Esophagus squamous epithelium (tissue), 5 donors: ENCODE measurements around the gene SMC6. TPM values are rescaled to one million over a fixed set of nuclear protein-coding genes. Genes with fewer than 3 reads are reported as not detected.

Experiments
- DNase-seq: peaks from one replicate; lab custom pipeline; 2025; lab: John Stamatoyannopoulos, UW
- H3K27ac ChIP-seq, 4 donors: fragments of 200-600 bp; sonication (generic); one replicate each; pipeline ENCODE4 v1.5.1; 2016 to 2019; ENCODE audit warnings: mild to moderate bottlenecking in 1 of 4
- H3K27me3 ChIP-seq, 4 donors: fragments of 200-600 bp; sonication (generic); 1 replicate in 3 of 4; 2 replicates in 1 of 4; pipeline versions ENCODE4 v1.5.1 to v1.6.0; 2017 to 2021; ENCODE audit warnings: antibody characterized with exemption in 1 of 4
- H3K36me3 ChIP-seq, 3 donors: fragments of 200-600 bp; sonication (generic); one replicate each; pipeline ENCODE4 v1.5.1; 2016 to 2019
- H3K4me1 ChIP-seq, 3 donors: fragments of 200-600 bp; sonication (generic); one replicate each; pipeline ENCODE4 v1.5.1; 2017 to 2019
- H3K4me3 ChIP-seq, 4 donors: fragments of 200-600 bp; sonication (generic); 1 replicate in 3 of 4; 2 replicates in 1 of 4; pipeline ENCODE4 v1.5.1; 2016 to 2019; ENCODE audit warnings: mild to moderate bottlenecking in 2 of 4, moderate library complexity in 1 of 4
- H3K9me3 ChIP-seq, 3 donors: fragments of 200-600 bp; sonication (generic); one replicate each; pipeline ENCODE4 v1.5.1; 2016 to 2019
- CTCF ChIP-seq, 6 experiments: fragments of 450-650 bp in 4 of 6; fragments of 200-600 bp in 2 of 6; sonication (generic) in 2 of 6; IDR thresholded peaks; one replicate each; pipeline ENCODE4 v1.5.1; 2016 to 2019; ENCODE audit warnings: antibody characterized with exemption in 6 of 6, mild to moderate bottlenecking in 4 of 6, moderate library complexity in 4 of 6
- POLR2A ChIP-seq, 4 donors: fragments of 450-650 bp; IDR thresholded peaks; one replicate each; pipeline ENCODE4 v1.6.1; 2017; ENCODE audit warnings: antibody characterized with exemption in 4 of 4, mild to moderate bottlenecking in 4 of 4, moderate library complexity in 3 of 4
- WGBS, 2 donors: methylation state at CpG; one replicate each; pipeline ENCODE4 v1.1.5; 2018; 5-methylcytosine and 5-hydroxymethylcytosine counted together
- intact Hi-C: fragments of 100-400 bp; cut with DNase I; formaldehyde crosslinking; loops from one replicate; pipeline ENCODE4 v1.15.0; 2022
- total RNA-seq, 4 donors: library from RNA; depleted of rRNA; stranded (reverse); fragments of >200 nt; gene quantifications; one replicate each; pipeline ENCODE4 v1.1.0, GENCODE V29; 2016
- donor health status: DM: yes; HTN: yes; CAD: no.

Gene SMC6
- total RNA-seq, 4 donors from 2014 or later: 25.3 to 40.4 (median 31.7) TPM

GRCh38 chr2:17729880-17730279 is 23.7 kb downstream of the SMC6 start:
- H3K27me3 ChIP-seq: no peaks in the 10 kb centered on the region
- H3K9me3 ChIP-seq: no peaks in the 10 kb centered on the region
- H3K36me3 ChIP-seq: peaks cover 0 to 98% (median 15%) of the 10 kb centered on the region in 3 donors
- no peak overlapping the region for H3K4me3 ChIP-seq
- DNase-seq: no peak
- 55 to 68% methylated on average over 2 of the region's 2 CpGs for WGBS, 2 donors
- intact Hi-C loops: no loop called here
- TF ChIP-seq POLR2A (IDR thresholded peaks at IDR 0.05) (no peak), CTCF (IDR thresholded peaks at IDR 0.05) (no peak)
- H3K4me1 ChIP-seq: no peaks in the 10 kb centered on the region
- H3K27ac ChIP-seq: no peak overlapping the region

- no peak for TF ChIP-seq POLR2A (IDR thresholded peaks at IDR 0.05)
- TF ChIP-seq CTCF (IDR thresholded peaks at IDR 0.05): no peak
- Histone ChIP-seq H3K4me3 (no peak overlapping the region), H3K9me3 (no peaks in the 10 kb centered on the region), H3K27me3 (no peaks in the 10 kb centered on the region), H3K4me1 (no peaks in the 10 kb centered on the region), H3K36me3 (peaks cover 0 to 98% (median 12%) of the 10 kb centered on the region in 3 donors), H3K27ac (no peak overlapping the region)
- intact Hi-C loops: no loop called here
- WGBS, 2 donors: 99 to 100% methylated on average over 5 to 6 of the region's 6 CpGs
- no peak for DNase-seq
These were observed 25.4 kb downstream of the SMC6 start for GRCh38 chr2:17728210-17728609.

- Histone ChIP-seq H3K4me1 (no peaks in the 10 kb centered on the region), H3K9me3 (no peaks in the 10 kb centered on the region), H3K27ac (no peak overlapping the region), H3K27me3 (no peaks in the 10 kb centered on the region), H3K36me3 (peaks cover 0 to 100% (median 20%) of the 10 kb centered on the region in 3 donors), H3K4me3 (no peak overlapping the region)
- no peak for DNase-seq
- TF ChIP-seq POLR2A (IDR thresholded peaks at IDR 0.05): no peak
- peak; percentile 65 to 81 (median 75) for TF ChIP-seq CTCF (IDR thresholded peaks at IDR 0.05)
- WGBS, 2 donors: 68 to 71% methylated on average over 4 of the region's 4 CpGs
- intact Hi-C loops: loop anchor here (5.0 kb wide), 1 partner anchor 108 kb away; no protein-coding TSS in a partner anchor
These were observed 33.8 kb downstream of the SMC6 start for GRCh38 chr2:17719562-17720371.

- TF ChIP-seq CTCF (IDR thresholded peaks at IDR 0.05) (no peak), POLR2A (IDR thresholded peaks at IDR 0.05) (no peak)
- no peaks in the 10 kb centered on the region for H3K9me3 ChIP-seq
These were observed 34.9 kb downstream of the SMC6 start for GRCh38 chr2:17718689-17719088.

GRCh38 chr2:17717666-17718065 is 35.9 kb downstream of the SMC6 start:
- no peaks in the 10 kb centered on the region for H3K4me1 ChIP-seq
- no peak overlapping the region for H3K27ac ChIP-seq
- H3K9me3 ChIP-seq: no peaks in the 10 kb centered on the region
- intact Hi-C loops: no loop called here
- H3K4me3 ChIP-seq: no peak overlapping the region
- WGBS, 2 donors: 90 to 94% methylated on average over 4 of the region's 4 CpGs
- DNase-seq: no peak
- no peaks in the 10 kb centered on the region for H3K27me3 ChIP-seq
- H3K36me3 ChIP-seq: peaks cover 7 to 100% (median 33%) of the 10 kb centered on the region in 3 donors
- TF ChIP-seq CTCF (IDR thresholded peaks at IDR 0.05) (no peak), POLR2A (IDR thresholded peaks at IDR 0.05) (no peak)

More at GRCh38 chr2:17718689-17719088, 34.9 kb downstream of the SMC6 start:
- WGBS, 2 donors: 83 to 89% methylated on average over 5 of the region's 5 CpGs
- intact Hi-C loops: no loop called here
- Histone ChIP-seq H3K36me3 (peaks cover 7 to 100% (median 24%) of the 10 kb centered on the region in 3 donors), H3K4me3 (no peak overlapping the region), H3K4me1 (no peaks in the 10 kb centered on the region), H3K27ac (no peak overlapping the region), H3K27me3 (no peaks in the 10 kb centered on the region)
- no peak for DNase-seq
